Liver (tissue), 3 donors: ENCODE data around the gene DPYSL4.

ENCODE experiments used
- JUND ChIP-seq, 2 donors: IDR thresholded peaks; 2 replicates each; pipeline ENCODE4 v1.6.1; 2016; ENCODE audit warnings: antibody characterized with exemption in 2 of 2
- RAD21 ChIP-seq, 2 donors: IDR thresholded peaks; 2 replicates each; pipeline ENCODE4 v1.6.1; 2016; ENCODE audit warnings: antibody characterized with exemption in 2 of 2, mild to moderate bottlenecking in 2 of 2
- REST ChIP-seq: IDR thresholded peaks from 2 replicates; pipeline ENCODE4 v1.6.1; 2016; ENCODE audit warnings: antibody characterized with exemption, mild to moderate bottlenecking
- YY1 ChIP-seq: IDR thresholded peaks from 2 replicates; pipeline ENCODE4 v1.6.1; 2016; ENCODE audit warnings: antibody characterized with exemption, mild to moderate bottlenecking
- ZBTB33 ChIP-seq: IDR thresholded peaks from 2 replicates; pipeline ENCODE4 v1.6.1; 2016; ENCODE audit warnings: antibody characterized with exemption
- TF ChIP-seq, protein P1 (sequence below): fragments of 150-350 bp; IDR thresholded peaks from 2 replicates; pipeline ENCODE4 v1.5.1; 2017; ENCODE audit warnings: improper control_type of control experiment, low read depth, low read length; ENCODE audit not compliant: missing input control
- donor health status: healthy.
- donor health status: healthy.

- TF ChIP-seq, protein P1, sequence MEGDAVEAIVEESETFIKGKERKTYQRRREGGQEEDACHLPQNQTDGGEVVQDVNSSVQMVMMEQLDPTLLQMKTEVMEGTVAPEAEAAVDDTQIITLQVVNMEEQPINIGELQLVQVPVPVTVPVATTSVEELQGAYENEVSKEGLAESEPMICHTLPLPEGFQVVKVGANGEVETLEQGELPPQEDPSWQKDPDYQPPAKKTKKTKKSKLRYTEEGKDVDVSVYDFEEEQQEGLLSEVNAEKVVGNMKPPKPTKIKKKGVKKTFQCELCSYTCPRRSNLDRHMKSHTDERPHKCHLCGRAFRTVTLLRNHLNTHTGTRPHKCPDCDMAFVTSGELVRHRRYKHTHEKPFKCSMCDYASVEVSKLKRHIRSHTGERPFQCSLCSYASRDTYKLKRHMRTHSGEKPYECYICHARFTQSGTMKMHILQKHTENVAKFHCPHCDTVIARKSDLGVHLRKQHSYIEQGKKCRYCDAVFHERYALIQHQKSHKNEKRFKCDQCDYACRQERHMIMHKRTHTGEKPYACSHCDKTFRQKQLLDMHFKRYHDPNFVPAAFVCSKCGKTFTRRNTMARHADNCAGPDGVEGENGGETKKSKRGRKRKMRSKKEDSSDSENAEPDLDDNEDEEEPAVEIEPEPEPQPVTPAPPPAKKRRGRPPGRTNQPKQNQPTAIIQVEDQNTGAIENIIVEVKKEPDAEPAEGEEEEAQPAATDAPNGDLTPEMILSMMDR: no peak
- TF ChIP-seq JUND (IDR thresholded peaks at IDR 0.05) (no peak), RAD21 (IDR thresholded peaks at IDR 0.05) (no peak), REST (no peak), ZBTB33 (no peak), YY1 (no peak)
These were observed 10.7 kb upstream of the DPYSL4 start for GRCh38 chr10:132175907-132176581.
